Neural cell (in vitro differentiated cells): Measurements from ENCODE around the gene KRT80.

ENCODE experiments used
- EP300 ChIP-seq: fragments of 450-650 bp; conservative IDR thresholded peaks from 2 replicates; pipeline ENCODE4 v1.6.1; 2014; ENCODE audit warnings: antibody characterized with exemption, mild to moderate bottlenecking, moderate library complexity; ENCODE audit not compliant: poor library complexity, severe bottlenecking
- EZH2 ChIP-seq: fragments of 200-600, 300-800 bp; shearing (Covaris generic), sonication (generic); IDR thresholded peaks from 2 replicates; pipeline ENCODE4 v1.6.1; 2014; ENCODE audit warnings: antibody characterized with exemption, low read length, borderline replicate concordance, mild to moderate bottlenecking; ENCODE audit not compliant: insufficient read depth, poor library complexity, severe bottlenecking
- MXI1 ChIP-seq: fragments of 450-650 bp; conservative IDR thresholded peaks from 2 replicates; pipeline ENCODE4 v1.6.1; 2014; ENCODE audit warnings: antibody characterized with exemption, mild to moderate bottlenecking; ENCODE audit not compliant: poor library complexity, severe bottlenecking
- POLR2AphosphoS5 ChIP-seq: IDR thresholded peaks from 2 replicates; pipeline ENCODE4 v1.6.1; 2012
- RAD21 ChIP-seq: fragments of 450-650 bp; conservative IDR thresholded peaks from 2 replicates; pipeline ENCODE4 v1.6.1; 2014; ENCODE audit warnings: antibody characterized with exemption, mild to moderate bottlenecking, moderate library complexity
- SMC3 ChIP-seq: fragments of 450-650 bp; conservative IDR thresholded peaks from 2 replicates; pipeline ENCODE4 v1.6.1; 2014; ENCODE audit warnings: antibody characterized with exemption, mild to moderate bottlenecking, moderate library complexity; ENCODE audit not compliant: poor library complexity
- TF ChIP-seq, protein P1 (sequence below): fragments of 450-650 bp; IDR thresholded peaks from 2 replicates; pipeline ENCODE4 v1.5.1; 2014; ENCODE audit warnings: antibody characterized with exemption, mild to moderate bottlenecking, moderate library complexity; ENCODE audit not compliant: poor library complexity, severe bottlenecking
- TF ChIP-seq, protein P2 (sequence below): IDR thresholded peaks from 2 replicates; pipeline ENCODE4 v1.6.1; 2012; ENCODE audit warnings: borderline replicate concordance

DNA sequence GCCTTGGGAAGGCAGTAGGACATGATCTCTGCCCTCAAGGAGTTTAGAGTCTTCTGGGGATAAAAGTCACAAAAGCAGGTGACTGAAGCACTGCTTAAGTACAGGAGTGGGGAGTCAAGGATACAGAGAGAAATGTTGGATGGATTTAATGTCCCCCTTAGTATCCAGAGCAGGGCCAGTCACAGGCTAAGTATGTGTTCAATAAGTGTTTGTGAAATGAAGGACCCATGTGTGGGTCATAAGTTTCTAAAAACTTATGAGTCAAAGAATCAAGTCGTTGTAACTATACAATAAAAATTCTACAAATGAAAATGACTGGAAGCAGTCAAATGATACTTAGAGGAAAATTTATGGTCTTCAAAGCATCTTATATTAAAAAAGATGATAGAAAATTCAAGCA lies 25.1 kb downstream of the KRT80 start:
- TF ChIP-seq, protein P1, sequence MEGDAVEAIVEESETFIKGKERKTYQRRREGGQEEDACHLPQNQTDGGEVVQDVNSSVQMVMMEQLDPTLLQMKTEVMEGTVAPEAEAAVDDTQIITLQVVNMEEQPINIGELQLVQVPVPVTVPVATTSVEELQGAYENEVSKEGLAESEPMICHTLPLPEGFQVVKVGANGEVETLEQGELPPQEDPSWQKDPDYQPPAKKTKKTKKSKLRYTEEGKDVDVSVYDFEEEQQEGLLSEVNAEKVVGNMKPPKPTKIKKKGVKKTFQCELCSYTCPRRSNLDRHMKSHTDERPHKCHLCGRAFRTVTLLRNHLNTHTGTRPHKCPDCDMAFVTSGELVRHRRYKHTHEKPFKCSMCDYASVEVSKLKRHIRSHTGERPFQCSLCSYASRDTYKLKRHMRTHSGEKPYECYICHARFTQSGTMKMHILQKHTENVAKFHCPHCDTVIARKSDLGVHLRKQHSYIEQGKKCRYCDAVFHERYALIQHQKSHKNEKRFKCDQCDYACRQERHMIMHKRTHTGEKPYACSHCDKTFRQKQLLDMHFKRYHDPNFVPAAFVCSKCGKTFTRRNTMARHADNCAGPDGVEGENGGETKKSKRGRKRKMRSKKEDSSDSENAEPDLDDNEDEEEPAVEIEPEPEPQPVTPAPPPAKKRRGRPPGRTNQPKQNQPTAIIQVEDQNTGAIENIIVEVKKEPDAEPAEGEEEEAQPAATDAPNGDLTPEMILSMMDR = no peak
- no peak for TF ChIP-seq EP300
- TF ChIP-seq POLR2AphosphoS5 = no peak
- TF ChIP-seq SMC3 = no peak
- no peak for TF ChIP-seq EZH2
- TF ChIP-seq, protein P2, sequence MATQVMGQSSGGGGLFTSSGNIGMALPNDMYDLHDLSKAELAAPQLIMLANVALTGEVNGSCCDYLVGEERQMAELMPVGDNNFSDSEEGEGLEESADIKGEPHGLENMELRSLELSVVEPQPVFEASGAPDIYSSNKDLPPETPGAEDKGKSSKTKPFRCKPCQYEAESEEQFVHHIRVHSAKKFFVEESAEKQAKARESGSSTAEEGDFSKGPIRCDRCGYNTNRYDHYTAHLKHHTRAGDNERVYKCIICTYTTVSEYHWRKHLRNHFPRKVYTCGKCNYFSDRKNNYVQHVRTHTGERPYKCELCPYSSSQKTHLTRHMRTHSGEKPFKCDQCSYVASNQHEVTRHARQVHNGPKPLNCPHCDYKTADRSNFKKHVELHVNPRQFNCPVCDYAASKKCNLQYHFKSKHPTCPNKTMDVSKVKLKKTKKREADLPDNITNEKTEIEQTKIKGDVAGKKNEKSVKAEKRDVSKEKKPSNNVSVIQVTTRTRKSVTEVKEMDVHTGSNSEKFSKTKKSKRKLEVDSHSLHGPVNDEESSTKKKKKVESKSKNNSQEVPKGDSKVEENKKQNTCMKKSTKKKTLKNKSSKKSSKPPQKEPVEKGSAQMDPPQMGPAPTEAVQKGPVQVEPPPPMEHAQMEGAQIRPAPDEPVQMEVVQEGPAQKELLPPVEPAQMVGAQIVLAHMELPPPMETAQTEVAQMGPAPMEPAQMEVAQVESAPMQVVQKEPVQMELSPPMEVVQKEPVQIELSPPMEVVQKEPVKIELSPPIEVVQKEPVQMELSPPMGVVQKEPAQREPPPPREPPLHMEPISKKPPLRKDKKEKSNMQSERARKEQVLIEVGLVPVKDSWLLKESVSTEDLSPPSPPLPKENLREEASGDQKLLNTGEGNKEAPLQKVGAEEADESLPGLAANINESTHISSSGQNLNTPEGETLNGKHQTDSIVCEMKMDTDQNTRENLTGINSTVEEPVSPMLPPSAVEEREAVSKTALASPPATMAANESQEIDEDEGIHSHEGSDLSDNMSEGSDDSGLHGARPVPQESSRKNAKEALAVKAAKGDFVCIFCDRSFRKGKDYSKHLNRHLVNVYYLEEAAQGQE = no peak
- TF ChIP-seq RAD21 = no peak
- TF ChIP-seq MXI1 = no peak
